NCI-H2029 treated with DMSO at 0.1 percent for 48 hours (cell line): ENCODE measurements around the gene OVCH1.

Source experiments
- DNase-seq: peaks from one replicate; lab custom pipeline; 2025; lab: John Stamatoyannopoulos, UW

OVCH1 gene

GRCh38 chr12:29497588-29497987 lies at the start of gene OVCH1:
Gene OVCH1, minus strand, starts transcription at chr12:29497686. Its CDS starts 0 bp downstream, at chr12:29497686.
- no peak for DNase-seq

- DNase-seq, result no peak
Observed at GRCh38 chr12:29547151-29547632, 49.7 kb upstream of the OVCH1 start.

- DNase-seq, result no peak
Observed at GRCh38 chr12:29546000-29546399, 48.5 kb upstream of the OVCH1 start.

GRCh38 chr12:29545102-29545467 lies 47.6 kb upstream of the OVCH1 start:
- DNase-seq, result no peak

- no peak for DNase-seq
Observed at GRCh38 chr12:29544428-29545101, 47.1 kb upstream of the OVCH1 start.

- DNase-seq, result no peak
Observed at GRCh38 chr12:29543036-29543435, 45.5 kb upstream of the OVCH1 start.

- no peak for DNase-seq
Observed at GRCh38 chr12:29537298-29537697, 39.8 kb upstream of the OVCH1 start.

- DNase-seq, result no peak
Observed at GRCh38 chr12:29534935-29535334, 37.4 kb upstream of the OVCH1 start.

- DNase-seq, result no peak
Observed at GRCh38 chr12:29533815-29534489, 36.5 kb upstream of the OVCH1 start.

GRCh38 chr12:29531471-29531870 lies 34.0 kb upstream of the OVCH1 start:
- DNase-seq, result no peak

GRCh38 chr12:29530436-29530835 lies 33.0 kb upstream of the OVCH1 start:
- DNase-seq, result no peak

GRCh38 chr12:29528161-29528560 lies 30.7 kb upstream of the OVCH1 start:
- DNase-seq, result no peak

GRCh38 chr12:29521951-29522350 lies 24.5 kb upstream of the OVCH1 start:
- no peak for DNase-seq

- peak; percentile 26 for DNase-seq
Observed at GRCh38 chr12:29519585-29520182, 22.2 kb upstream of the OVCH1 start.

- no peak for DNase-seq
Observed at GRCh38 chr12:29518407-29518806, 20.9 kb upstream of the OVCH1 start.

GRCh38 chr12:29517264-29517663 lies 19.8 kb upstream of the OVCH1 start:
- DNase-seq, result no peak

- no peak for DNase-seq
Observed at GRCh38 chr12:29516431-29516875, 19.0 kb upstream of the OVCH1 start.

GRCh38 chr12:29510591-29511185 lies 13.2 kb upstream of the OVCH1 start:
- no peak for DNase-seq

- DNase-seq, result no peak
Observed at GRCh38 chr12:29509503-29509902, 12.0 kb upstream of the OVCH1 start.

GRCh38 chr12:29508949-29509348 lies 11.5 kb upstream of the OVCH1 start:
- no peak for DNase-seq

- DNase-seq, result no peak
Observed at GRCh38 chr12:29505122-29505521, 7.6 kb upstream of the OVCH1 start.

- no peak for DNase-seq
Observed at GRCh38 chr12:29503283-29503682, 5.8 kb upstream of the OVCH1 start.

GRCh38 chr12:29499235-29499634 lies 1.7 kb upstream of the OVCH1 start:
- DNase-seq, result no peak
